MV-4-11 (cell line): ENCODE measurements around the gene DENND1B.
"Not testable (repeated sequence)": the region's sequence is repeated elsewhere in the genome, so short reads cannot be mapped to it uniquely, and the experiment has no call there.

Source experiments
- DNase-seq: peaks from one replicate; lab custom pipeline; 2025; lab: John Stamatoyannopoulos, UW

The DENND1B gene

GRCh38 chr1:197632005-197632404 lies 143.3 kb downstream of the DENND1B start:
- DNase-seq: no peak

GRCh38 chr1:197622371-197622770 lies 152.9 kb downstream of the DENND1B start:
- DNase-seq: no peak

DNA sequence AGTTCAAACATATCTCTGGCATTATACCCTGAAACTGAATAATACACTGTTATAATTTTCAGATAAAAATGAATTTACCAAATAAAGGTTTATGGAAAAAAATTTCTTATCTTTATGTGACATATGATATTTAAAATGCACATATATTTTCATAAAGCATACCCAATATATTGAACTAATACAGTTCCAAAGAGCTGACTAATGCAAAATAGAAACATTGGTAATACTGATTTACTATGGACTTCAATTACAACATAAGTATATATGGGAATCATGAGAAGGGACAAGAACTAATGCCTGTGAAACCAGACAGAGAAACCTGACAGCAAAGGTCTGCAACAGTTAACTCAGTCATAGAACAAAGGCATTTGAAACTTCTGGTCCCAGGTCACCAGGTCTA lies 153.5 kb downstream of the DENND1B start:
- no peak for DNase-seq

DNA sequence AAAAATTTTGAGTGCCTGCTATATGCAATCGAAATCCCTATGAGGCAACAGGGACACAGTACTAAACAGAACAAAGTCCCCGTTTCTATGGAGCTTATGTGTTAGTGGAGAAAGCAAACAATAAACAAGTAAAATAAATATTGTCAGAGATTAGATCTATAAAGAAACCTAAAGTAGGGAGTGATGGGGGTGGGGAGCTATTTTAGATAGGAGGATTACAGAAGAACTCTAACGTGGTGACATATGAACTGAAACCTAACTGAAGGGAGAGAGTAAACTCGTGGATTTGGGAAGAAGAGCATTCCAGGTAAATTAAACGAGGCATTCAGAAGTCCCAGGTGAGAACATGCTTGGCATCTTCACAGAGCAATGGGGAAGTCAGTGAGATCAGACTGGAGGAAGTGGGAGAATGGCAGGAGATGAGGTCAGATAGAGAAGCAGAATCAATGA lies 154.5 kb downstream of the DENND1B start:
- DNase-seq: no peak

DNA sequence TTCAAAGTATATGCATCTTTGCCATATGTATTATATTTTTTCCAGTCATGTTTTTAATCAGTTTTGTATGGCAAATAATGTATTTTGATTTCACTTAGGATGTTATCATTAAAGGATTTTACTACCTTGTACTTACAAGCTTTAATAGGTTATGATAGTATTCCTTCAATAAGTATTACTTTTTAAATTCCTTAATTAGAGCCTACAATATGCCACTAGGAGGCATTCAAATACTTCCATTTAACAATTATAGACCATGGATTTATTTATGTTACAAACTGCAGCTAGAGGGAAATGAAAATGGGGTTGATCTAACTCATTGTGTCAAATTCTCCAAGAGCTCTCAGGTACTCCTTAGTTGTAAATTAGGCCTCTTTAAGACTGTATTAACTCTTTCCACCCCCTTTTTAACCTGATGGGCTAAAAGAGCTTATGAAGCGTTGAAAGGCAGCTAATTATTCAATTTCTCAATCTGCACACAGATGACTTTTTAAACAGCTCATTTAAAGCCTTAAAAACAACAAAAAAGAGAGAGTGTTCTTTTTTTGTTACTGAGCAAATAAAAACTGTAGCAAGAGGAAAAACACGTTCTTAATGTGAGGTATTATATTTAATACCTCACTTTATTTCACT lies 156.2 kb downstream of the DENND1B start:
- DNase-seq: peak; percentile 47

GRCh38 chr1:197618061-197618460 lies 157.2 kb downstream of the DENND1B start:
- DNase-seq: no peak

DNA sequence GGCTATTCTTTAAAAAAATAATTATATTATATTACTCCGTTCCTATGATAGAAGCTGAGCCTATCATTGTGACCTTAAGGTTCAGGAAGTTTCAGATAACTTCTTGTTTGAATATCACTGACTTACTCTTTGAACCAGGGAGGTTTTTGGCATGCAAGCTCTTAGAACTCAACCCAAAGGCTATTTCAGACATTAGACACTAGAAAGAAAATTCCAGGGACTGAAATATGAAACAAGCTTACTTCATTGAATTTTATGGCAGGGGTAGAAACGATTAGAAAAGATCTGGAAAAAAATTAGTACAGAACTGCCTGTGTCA lies 159.6 kb downstream of the DENND1B start:
- DNase-seq: no peak

DNA sequence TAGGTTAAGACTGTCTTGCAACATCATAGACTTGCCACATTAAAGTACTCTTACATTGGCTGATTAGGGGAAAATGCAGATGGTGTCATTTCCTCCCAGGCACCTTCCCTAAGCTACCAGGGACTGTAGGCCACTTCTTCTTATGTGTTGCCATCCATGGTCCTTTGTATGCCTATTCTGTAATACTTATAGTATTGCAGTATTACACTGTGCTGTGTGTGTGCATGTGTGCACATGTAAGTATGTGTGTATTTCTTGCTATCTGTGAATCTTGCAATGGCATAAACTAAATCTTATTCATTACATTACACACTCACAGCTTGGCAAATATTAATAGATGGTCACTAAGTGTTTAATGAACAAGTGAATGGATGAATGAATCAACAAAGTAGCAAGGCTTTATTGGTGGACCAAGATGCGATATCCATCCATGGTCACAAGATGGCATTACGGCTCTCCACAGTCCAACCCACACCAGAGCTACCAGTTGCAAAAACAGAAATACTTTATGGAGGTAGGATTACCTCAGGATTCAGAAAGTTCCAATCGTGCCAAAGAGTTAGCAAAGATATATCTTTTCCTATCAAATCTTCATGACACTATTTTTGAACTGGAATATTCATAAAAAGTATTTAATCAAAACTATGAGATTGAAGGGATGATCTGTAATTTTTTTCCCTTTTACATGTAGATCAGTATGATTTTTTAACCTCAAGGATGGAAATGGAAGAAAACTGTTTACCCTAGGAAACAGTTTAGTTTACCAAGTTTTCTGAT lies 160.2 kb downstream of the DENND1B start:
- peak; percentile 21 for DNase-seq

DNA sequence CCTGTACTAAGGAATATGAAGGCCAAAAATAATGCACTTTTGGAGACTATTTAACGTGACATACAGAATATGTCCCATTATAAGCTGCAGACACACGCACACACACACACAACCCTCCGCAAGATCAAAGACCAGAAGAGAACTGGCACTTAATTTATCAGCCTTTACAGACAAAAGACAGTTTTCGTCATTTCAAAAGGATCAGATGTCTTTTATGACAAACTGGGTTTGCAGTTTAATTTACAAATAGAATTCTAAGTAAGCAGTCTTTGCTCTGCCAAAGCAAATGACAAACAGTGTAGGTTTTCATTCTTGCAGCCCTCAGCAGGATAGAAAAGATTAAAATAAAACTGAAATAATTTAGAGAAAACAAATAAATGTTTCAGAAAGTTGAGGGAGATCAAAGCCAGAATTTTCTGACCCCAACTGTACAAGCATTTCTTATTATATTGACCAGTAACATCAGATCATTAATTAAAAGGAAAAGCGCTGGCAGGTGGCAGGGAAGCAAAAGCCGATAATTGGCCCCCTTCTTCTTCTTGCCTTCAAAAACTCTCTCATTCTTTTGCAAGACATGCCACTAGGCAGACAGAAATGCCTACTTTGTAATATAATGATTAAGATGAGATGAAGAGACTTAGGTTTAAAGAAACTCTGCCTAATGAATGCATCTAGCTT lies 169.0 kb downstream of the DENND1B start:
- DNase-seq: no peak

DNA sequence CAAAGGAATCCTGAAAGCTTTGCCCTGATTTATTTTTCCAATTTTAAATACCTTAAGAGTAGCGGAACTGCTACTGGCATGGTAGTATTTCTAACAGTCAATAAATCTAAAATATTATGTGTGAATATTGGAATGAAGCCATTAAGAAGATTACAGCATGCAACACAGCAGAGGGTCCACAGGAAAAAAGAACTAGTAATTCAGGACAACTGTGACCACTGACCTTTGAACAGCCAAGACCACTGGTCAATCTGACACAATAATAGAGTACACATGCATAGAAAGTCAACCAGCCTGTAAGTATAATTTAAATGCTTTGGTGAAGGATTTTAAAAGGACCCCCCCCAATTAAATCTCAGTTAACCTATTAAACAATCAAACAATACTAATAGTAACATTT lies 171.0 kb downstream of the DENND1B start:
- DNase-seq: no peak

GRCh38 chr1:197600751-197601150 lies 174.5 kb downstream of the DENND1B start:
- no peak for DNase-seq

- no peak for DNase-seq
Observed at GRCh38 chr1:197599789-197600188, 175.5 kb downstream of the DENND1B start.

DNA sequence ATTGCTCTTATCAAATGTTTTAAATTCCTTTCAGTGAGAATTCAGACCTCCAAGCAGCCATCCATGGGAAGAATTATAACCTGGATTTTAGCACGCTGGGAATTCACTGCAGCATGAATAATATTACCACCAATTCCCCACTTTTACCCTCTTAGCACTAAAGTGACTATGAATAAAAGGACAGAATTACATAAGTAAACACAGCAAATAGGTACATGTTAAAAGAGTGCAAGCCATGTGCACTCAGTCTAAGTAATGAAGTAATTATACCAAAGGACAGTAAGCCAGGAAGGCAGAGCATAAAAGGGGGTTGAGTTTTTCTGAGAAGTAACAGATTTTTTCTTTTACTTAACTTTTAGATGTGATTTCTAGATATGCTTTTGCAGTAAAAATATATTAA lies 176.3 kb downstream of the DENND1B start:
- no peak for DNase-seq

- DNase-seq: no peak
Observed at GRCh38 chr1:197595304-197595904, 179.9 kb downstream of the DENND1B start.

DNA sequence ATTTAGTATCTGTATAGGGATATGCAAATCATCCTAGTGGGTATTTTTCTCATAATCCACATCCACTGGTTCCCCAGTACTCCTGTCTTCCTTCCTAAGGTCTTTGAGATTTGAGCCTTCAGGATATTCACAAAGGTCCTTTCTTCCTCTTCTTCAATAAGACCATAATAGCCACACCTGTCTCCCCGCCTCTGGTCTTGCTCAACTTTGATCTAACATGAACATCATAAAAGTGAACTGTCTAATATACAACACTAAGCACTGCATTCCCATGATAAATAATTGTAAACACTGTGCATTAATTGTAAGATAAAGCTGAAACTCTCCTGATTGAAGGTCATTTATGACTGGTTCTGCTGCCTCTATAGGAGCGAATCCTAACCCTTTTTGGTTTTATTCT lies 184.6 kb downstream of the DENND1B start:
- no peak for DNase-seq

- no peak for DNase-seq
Observed at GRCh38 chr1:197585809-197586208, 189.5 kb downstream of the DENND1B start.

DNA sequence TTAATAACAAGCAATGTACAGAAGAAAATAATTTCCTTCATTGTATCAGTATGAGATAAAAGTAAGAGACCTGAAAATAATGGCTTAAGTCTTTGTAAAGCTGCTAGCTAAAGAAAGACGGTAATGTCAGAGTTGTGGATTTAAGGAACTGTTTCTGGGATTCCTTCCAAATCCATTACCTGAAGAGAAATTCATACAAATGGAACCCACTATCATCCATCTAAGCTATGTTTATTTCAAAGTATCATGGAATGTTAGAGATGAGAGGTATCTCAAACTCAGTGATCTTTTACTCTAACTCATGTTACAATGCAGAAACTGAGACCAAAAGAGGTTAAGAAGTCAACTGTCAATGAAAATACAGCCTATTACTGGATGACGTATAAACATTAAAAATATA lies 197.7 kb downstream of the DENND1B start:
- DNase-seq: no peak

DNA sequence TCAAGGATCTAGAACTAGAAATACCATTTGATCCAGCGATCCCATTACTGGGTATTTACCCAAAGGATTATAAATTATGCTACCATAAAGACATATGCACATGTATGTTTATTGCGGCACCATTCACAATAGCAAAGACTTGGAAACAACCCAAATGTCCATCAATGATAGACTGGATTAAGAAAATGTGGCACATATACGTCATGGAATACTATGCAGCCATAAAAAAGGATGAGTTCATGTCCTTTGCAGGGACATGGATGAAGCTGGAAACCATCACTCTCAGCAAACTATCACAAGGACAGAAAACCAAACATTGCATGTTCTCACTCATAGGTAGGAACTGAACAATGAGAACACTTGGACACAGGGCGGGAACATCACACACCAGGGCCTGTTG lies 199.7 kb downstream of the DENND1B start:
- DNase-seq: not testable (repeated sequence)

DNA sequence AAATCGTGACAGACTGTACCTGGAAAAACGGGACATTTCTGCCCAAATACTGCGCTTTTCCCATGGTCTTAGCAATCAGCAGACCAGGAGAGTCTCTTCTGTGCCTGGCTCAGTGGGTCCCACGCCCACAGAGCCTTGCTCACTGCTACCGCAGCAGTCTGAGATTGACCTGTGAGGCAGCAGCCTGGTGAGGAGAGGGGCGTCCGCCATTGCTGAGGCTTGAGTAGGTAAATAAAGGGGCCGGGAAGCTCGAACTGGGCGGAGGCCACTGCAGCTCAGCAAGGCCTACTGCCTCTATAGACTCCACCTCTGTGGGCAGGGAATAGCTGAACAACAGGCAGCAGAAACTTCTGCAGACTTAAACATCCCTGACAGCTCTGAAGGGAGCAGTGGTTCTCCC lies 203.1 kb downstream of the DENND1B start:
- no peak for DNase-seq

DNA sequence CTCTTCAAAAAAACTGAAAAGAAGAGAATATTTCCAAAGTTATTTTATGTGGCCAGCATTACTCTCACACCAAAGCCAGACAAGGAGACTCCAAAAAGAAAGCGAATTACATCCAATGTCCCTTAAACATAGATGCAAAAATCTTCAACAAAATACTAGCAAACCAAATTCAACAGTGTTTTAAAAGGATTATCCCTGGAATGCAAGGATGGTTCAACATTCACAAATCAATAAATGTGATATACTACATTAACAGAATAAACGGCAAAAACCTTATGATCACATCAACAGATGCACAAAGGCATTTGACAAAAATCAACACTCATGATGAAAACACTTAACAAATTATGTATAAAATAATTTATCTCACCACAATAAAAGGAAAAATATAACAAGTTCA lies 207.8 kb downstream of the DENND1B start:
- no peak for DNase-seq

GRCh38 chr1:197561041-197561440 lies 214.2 kb downstream of the DENND1B start:
- no peak for DNase-seq

GRCh38 chr1:197559655-197560054 lies 215.6 kb downstream of the DENND1B start:
- no peak for DNase-seq

GRCh38 chr1:197559244-197559643 lies 216.0 kb downstream of the DENND1B start:
- DNase-seq: no peak
